GM19468 (cell line): Measurements from ENCODE around the gene ITCH.
"Not testable (repeated sequence)": the region's sequence is repeated elsewhere in the genome, so short reads cannot be mapped to it uniquely, and the experiment has no call there.

Experiments
- ATAC-seq: cut with Tn5 transposase; IDR thresholded peaks from one replicate; pipeline ENCODE4 v1.9.1; 2021; ENCODE audit warnings: mild to moderate bottlenecking, moderate library complexity, moderate number of reproducible peaks; ENCODE audit not compliant: unreplicated experiment; ENCODE audit errors: extremely low read depth

The ITCH gene

GRCh38 chr20:34375977-34376430 lies 12.9 kb downstream of the ITCH start:
- ATAC-seq = no peak

- ATAC-seq = no peak
These were observed 14.2 kb downstream of the ITCH start for GRCh38 chr20:34377072-34377847.

- no peak for ATAC-seq
These were observed 19.1 kb downstream of the ITCH start for GRCh38 chr20:34382174-34382573.

- not testable (repeated sequence) for ATAC-seq
These were observed 19.9 kb downstream of the ITCH start for GRCh38 chr20:34382877-34383455.

GRCh38 chr20:34385464-34385863 lies 22.4 kb downstream of the ITCH start:
- no peak for ATAC-seq

GRCh38 chr20:34388000-34388399 lies 24.9 kb downstream of the ITCH start:
- ATAC-seq = no peak

GRCh38 chr20:34388678-34389077 lies 25.6 kb downstream of the ITCH start:
- no peak for ATAC-seq

- ATAC-seq = no peak
These were observed 26.3 kb downstream of the ITCH start for GRCh38 chr20:34389206-34389953.

GRCh38 chr20:34389954-34390555 lies 27.0 kb downstream of the ITCH start:
- ATAC-seq = no peak

GRCh38 chr20:34396408-34396807 lies 33.3 kb downstream of the ITCH start:
- no peak for ATAC-seq

- ATAC-seq = no peak
These were observed 34.0 kb downstream of the ITCH start for GRCh38 chr20:34397096-34397495.

GRCh38 chr20:34400776-34401175 lies 37.7 kb downstream of the ITCH start:
- not testable (repeated sequence) for ATAC-seq

GRCh38 chr20:34401741-34402455 lies 38.8 kb downstream of the ITCH start:
- ATAC-seq = no peak

- ATAC-seq = no peak
These were observed 39.4 kb downstream of the ITCH start for GRCh38 chr20:34402461-34402860.

GRCh38 chr20:34403063-34403827 lies 40.2 kb downstream of the ITCH start:
- ATAC-seq = no peak

- ATAC-seq = no peak
These were observed 40.8 kb downstream of the ITCH start for GRCh38 chr20:34403908-34404307.

GRCh38 chr20:34404803-34405202 lies 41.7 kb downstream of the ITCH start:
- ATAC-seq = no peak

GRCh38 chr20:34405247-34405651 lies 42.2 kb downstream of the ITCH start:
- ATAC-seq = not testable (repeated sequence)

GRCh38 chr20:34405942-34406341 lies 42.9 kb downstream of the ITCH start:
- not testable (repeated sequence) for ATAC-seq
